ENCODE measurements around the gene SLC6A5.

SLC6A5 gene

DNA sequence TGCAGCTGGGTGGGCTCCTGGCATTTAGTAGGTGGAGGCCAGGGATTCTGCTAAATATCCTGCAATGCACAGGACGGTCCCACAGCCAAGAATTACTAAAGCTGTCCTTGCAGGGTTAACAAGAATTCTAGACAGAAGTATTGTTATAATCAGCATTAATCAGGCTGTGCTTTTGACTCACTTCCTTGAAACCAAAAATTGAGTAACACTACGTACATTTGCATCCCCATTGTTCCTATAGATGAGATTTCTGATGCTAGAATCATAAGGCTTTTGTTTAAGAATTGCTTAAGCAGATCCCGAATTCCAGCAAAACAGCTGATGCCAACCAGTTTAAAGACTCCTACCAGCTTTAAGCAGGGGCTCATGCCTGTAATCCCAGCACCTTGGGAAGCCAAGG is 11.4 kb downstream of the SLC6A5 start:
- H3K9ac ChIP-seq (ENCODE audit: low read depth, low read length), result no peak overlapping the region
- no peak overlapping the region for H3K4me3 ChIP-seq (ENCODE audit: low read length)
- no peaks in the 10 kb centered on the region for H3K9me3 ChIP-seq (ENCODE audit: insufficient read depth, low read depth, low read length)
- H3K36me3 ChIP-seq (ENCODE audit: insufficient read depth, low read depth, low read length), result no peaks in the 10 kb centered on the region
- H3K27ac ChIP-seq (ENCODE audit: low read length), result no peak overlapping the region
- H3K27me3 ChIP-seq (ENCODE audit: insufficient read depth, low read length), result peaks cover 63% of the 10 kb centered on the region
- H3K4me1 ChIP-seq (ENCODE audit: insufficient read depth, low read length), result peaks cover 10% of the 10 kb centered on the region; the same call in 1 of the 2 replicates

DNA sequence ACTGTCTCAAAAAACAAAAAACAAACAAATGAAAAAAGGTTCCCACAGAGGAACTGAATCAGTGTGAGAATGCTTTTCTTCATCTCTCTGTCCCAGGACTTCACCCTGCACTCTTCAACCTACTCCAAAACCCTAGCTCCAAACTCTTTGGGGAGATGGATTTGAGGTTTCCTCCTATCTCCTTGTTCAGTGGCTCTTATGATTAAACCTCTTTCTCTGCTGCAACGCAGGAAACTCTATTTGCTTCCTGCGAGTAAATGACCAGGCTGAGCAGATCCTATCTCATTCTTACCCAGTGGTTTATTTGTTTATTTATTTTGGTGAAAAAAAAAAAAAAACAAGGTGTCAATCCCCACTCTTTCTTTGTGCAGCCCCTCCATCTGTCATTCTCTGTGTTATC is 12.0 kb downstream of the SLC6A5 start:
- no peak overlapping the region for H3K27ac ChIP-seq (ENCODE audit: low read length)
- H3K9ac ChIP-seq (ENCODE audit: low read depth, low read length), result no peak overlapping the region
- H3K4me1 ChIP-seq (ENCODE audit: insufficient read depth, low read length), result peaks cover 10% of the 10 kb centered on the region; the same call in 1 of the 2 replicates
- H3K36me3 ChIP-seq (ENCODE audit: insufficient read depth, low read depth, low read length), result no peaks in the 10 kb centered on the region
- H3K4me3 ChIP-seq (ENCODE audit: low read length), result no peak overlapping the region
- H3K9me3 ChIP-seq (ENCODE audit: insufficient read depth, low read depth, low read length), result no peaks in the 10 kb centered on the region
- peaks cover 56% of the 10 kb centered on the region for H3K27me3 ChIP-seq (ENCODE audit: insufficient read depth, low read length)

DNA sequence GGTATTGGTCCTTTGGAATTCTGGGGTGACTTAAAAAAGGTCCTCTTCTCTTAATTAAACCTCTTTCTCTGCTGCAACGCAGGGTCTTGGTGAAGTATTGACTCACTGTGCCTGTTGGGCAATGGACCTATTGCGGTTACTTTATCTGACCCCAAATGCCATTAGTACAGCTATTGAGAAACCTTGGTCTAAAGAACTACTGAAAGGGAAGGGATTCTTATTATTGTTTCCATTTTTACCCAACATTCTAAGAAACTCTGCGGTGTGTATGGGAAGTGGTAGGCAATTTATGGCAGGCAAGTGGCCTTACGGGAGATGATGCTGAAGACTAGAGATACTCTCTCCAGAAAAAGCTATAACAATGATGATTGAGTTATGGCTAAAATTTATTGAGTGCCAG is 12.5 kb downstream of the SLC6A5 start:
- Histone ChIP-seq H3K27me3 (ENCODE audit: insufficient read depth, low read length) (peaks cover 52% of the 10 kb centered on the region), H3K4me1 (ENCODE audit: insufficient read depth, low read length) (peaks cover 10% of the 10 kb centered on the region; the same call in 1 of the 2 replicates), H3K4me3 (ENCODE audit: low read length) (no peak overlapping the region), H3K36me3 (ENCODE audit: insufficient read depth, low read depth, low read length) (no peaks in the 10 kb centered on the region), H3K9me3 (ENCODE audit: insufficient read depth, low read depth, low read length) (no peaks in the 10 kb centered on the region), H3K27ac (ENCODE audit: low read length) (no peak overlapping the region), H3K9ac (ENCODE audit: low read depth, low read length) (no peak overlapping the region)

DNA sequence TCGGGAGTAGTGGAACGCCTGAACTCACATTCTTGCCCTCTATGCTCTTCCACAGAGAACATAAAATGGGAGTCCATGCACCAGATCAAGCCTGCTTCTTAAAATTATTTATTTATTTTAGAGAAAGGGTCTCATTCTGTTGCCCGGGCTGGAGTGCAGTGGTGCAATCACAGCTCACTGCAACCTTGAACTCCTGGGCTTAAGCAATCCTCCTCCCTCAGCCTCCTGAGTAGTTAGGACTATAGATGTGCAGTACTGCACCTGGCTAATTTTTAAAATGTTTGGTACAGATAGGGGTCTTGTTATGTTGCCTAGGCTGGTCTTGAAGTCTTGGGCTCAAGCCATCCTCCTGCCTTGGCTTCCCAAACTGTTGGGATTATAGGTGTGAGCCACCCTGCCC is 13.0 kb downstream of the SLC6A5 start:
- H3K9ac ChIP-seq (ENCODE audit: low read depth, low read length), result no peak overlapping the region
- H3K27ac ChIP-seq (ENCODE audit: low read length), result no peak overlapping the region
- peaks cover 47% of the 10 kb centered on the region for H3K27me3 ChIP-seq (ENCODE audit: insufficient read depth, low read length)
- no peak overlapping the region for H3K4me3 ChIP-seq (ENCODE audit: low read length)
- no peaks in the 10 kb centered on the region for H3K36me3 ChIP-seq (ENCODE audit: insufficient read depth, low read depth, low read length)
- H3K4me1 ChIP-seq (ENCODE audit: insufficient read depth, low read length), result peaks cover 10% of the 10 kb centered on the region; the same call in 1 of the 2 replicates
- no peaks in the 10 kb centered on the region for H3K9me3 ChIP-seq (ENCODE audit: insufficient read depth, low read depth, low read length)

DNA sequence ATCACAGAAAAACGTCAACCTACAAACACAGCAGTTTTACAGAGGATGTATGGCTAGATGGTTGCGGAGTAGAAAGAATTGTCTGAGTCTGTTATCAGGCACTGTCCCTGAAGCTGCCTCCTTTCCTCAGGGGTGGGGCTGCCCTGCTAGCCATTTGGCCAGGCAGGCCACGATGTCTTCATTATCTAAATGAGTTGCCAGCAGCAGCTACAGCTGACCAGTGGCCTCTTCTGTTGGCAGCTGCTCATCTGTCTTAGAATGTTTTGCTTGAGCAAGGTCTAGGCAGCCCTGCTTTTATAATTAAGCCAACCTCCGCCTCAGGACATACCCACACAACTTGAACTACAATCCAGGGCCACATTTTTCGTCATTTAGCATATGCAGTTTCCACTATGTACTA is 17.5 kb downstream of the SLC6A5 start:
- H3K4me3 ChIP-seq (ENCODE audit: low read length), result no peak overlapping the region
- H3K27me3 ChIP-seq (ENCODE audit: insufficient read depth, low read length), result peaks cover 3% of the 10 kb centered on the region; the same call in 1 of the 2 replicates
- H3K4me1 ChIP-seq (ENCODE audit: insufficient read depth, low read length), result peaks cover 10% of the 10 kb centered on the region
- no peaks in the 10 kb centered on the region for H3K36me3 ChIP-seq (ENCODE audit: insufficient read depth, low read depth, low read length)
- H3K9me3 ChIP-seq (ENCODE audit: insufficient read depth, low read depth, low read length), result no peaks in the 10 kb centered on the region
- no peak overlapping the region for H3K27ac ChIP-seq (ENCODE audit: low read length)
- H3K9ac ChIP-seq (ENCODE audit: low read depth, low read length), result no peak overlapping the region

DNA sequence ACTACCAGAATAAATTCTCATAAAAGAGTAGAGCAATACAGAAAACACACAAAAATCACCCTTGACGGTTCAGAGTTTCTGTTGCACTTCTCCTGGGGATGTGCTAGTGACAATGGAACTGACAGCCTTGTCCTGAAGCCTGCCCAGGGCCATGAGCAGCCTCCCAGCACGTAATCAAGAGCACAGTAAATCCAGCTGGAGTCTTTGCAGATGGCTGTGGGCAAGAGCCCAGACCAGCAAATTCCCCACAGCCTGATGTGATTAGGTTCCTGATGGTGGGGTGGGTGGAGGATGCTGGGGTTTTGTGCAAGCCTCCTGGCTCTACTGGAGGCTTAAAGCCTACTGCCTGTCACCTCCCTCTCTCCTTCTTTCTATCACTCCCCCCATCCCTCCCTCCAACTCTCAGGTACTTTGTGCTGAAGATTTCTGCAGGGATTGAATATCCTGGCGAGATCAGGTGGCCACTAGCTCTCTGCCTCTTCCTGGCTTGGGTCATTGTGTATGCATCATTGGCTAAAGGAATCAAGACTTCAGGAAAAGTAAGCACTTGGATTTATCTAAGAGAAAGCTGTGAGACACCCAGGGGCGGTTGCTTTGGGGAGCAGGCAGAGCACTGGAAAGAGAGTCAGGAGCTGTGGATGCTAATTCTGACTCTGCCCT is 18.1 kb downstream of the SLC6A5 start:
- Histone ChIP-seq H3K36me3 (ENCODE audit: insufficient read depth, low read depth, low read length) (no peaks in the 10 kb centered on the region), H3K9me3 (ENCODE audit: insufficient read depth, low read depth, low read length) (no peaks in the 10 kb centered on the region), H3K27me3 (ENCODE audit: insufficient read depth, low read length) (no peaks in the 10 kb centered on the region), H3K4me1 (ENCODE audit: insufficient read depth, low read length) (peaks cover 13% of the 10 kb centered on the region), H3K9ac (ENCODE audit: low read depth, low read length) (no peak overlapping the region), H3K4me3 (ENCODE audit: low read length) (no peak overlapping the region), H3K27ac (ENCODE audit: low read length) (no peak overlapping the region)

DNA sequence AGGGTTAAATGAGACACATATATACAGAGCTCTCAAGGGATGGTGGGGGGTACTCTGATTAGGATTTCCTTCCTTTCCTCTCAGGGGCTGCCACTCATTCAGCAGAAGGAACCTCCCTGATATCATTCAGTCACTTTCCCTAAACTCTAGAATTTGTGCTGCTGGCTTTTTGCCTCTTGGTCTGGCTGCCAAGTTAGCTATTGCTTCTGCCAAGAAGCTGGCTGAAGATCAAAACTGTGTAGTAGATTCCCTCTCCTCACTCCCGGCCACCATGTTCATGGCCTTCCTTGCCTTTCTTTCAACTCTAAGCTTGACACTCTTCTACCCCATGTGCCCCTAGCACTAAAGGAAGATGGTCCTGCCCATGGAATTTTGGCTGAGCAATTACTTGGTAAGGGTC is 18.7 kb downstream of the SLC6A5 start:
- Histone ChIP-seq H3K4me3 (ENCODE audit: low read length) (no peak overlapping the region), H3K4me1 (ENCODE audit: insufficient read depth, low read length) (peaks cover 13% of the 10 kb centered on the region), H3K9ac (ENCODE audit: low read depth, low read length) (no peak overlapping the region), H3K36me3 (ENCODE audit: insufficient read depth, low read depth, low read length) (no peaks in the 10 kb centered on the region), H3K27ac (ENCODE audit: low read length) (no peak overlapping the region), H3K27me3 (ENCODE audit: insufficient read depth, low read length) (peaks cover 4% of the 10 kb centered on the region; the same call in 1 of the 2 replicates), H3K9me3 (ENCODE audit: insufficient read depth, low read depth, low read length) (no peaks in the 10 kb centered on the region)

DNA sequence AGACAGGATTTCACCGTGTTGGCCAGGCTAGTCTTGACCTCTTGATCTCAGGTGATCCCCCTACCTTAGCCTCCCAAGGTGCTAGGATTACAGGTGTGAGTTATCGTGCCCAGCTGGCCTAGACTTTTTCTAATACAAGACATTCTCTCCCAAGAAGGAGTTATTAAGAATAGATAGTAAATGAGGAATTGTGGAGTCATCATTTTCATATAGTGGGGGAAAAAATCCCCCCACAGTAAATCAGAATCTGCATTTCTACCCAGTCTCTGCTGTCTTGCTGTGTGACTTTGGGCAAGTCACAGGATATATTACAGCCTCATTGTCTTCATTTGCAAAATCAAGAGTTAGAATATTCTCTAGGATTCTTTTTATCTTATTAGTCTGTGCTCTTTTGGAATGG is 21.6 kb downstream of the SLC6A5 start:
- Histone ChIP-seq H3K4me3 (ENCODE audit: low read length) (no peak overlapping the region), H3K4me1 (ENCODE audit: insufficient read depth, low read length) (peaks cover 13% of the 10 kb centered on the region), H3K27ac (ENCODE audit: low read length) (no peak overlapping the region), H3K9ac (ENCODE audit: low read depth, low read length) (no peak overlapping the region), H3K36me3 (ENCODE audit: insufficient read depth, low read depth, low read length) (no peaks in the 10 kb centered on the region), H3K9me3 (ENCODE audit: insufficient read depth, low read depth, low read length) (no peaks in the 10 kb centered on the region), H3K27me3 (ENCODE audit: insufficient read depth, low read length) (peaks cover 4% of the 10 kb centered on the region; the same call in 1 of the 2 replicates)

DNA sequence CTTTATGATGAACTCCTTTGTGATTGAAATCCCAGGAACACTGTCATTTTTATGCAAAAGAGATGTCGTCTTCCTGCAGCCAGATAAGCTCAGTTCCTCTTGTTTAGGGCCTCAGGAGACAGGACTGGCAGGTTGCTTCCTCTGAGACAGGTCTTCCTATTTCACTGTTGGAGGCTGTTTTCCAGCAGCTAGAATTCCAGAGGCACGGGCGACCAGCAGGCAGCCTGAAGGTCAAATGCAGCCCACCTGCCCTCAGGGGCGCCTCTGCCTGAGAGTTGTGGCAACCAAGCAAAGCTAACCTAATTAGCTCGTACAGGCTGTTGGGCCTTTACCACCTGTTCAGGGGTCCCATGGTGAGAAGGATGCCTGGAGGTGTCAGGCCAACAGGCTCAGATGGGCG is 22.3 kb downstream of the SLC6A5 start:
- Histone ChIP-seq H3K9ac (ENCODE audit: low read depth, low read length) (no peak overlapping the region), H3K27ac (ENCODE audit: low read length) (no peak overlapping the region), H3K9me3 (ENCODE audit: insufficient read depth, low read depth, low read length) (no peaks in the 10 kb centered on the region), H3K36me3 (ENCODE audit: insufficient read depth, low read depth, low read length) (no peaks in the 10 kb centered on the region), H3K27me3 (ENCODE audit: insufficient read depth, low read length) (peaks cover 4% of the 10 kb centered on the region; the same call in 1 of the 2 replicates), H3K4me1 (ENCODE audit: insufficient read depth, low read length) (peaks cover 13% of the 10 kb centered on the region), H3K4me3 (ENCODE audit: low read length) (no peak overlapping the region; the same call in 1 of the 2 replicates)

DNA sequence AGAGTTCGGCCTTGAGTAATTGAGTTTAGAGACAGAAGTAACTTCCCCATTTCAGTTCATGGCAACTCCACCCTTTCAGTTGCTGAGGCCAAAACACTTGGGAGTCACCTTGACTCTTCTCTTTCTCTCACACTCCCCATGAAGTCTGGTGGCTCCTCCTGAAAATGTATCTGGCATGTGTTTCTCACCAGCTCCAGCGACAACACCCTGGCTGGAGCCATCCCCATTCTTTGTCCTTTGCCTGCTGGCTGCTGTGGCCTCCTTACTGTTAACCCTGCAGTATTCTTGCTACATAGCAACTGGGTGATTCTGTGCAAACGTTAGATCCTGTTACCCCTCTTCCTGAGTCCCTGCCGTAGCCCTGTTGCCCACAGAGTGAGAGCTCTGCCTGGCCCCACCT is 23.8 kb downstream of the SLC6A5 start:
- peaks cover 4% of the 10 kb centered on the region; the same call in 1 of the 2 replicates for H3K27me3 ChIP-seq (ENCODE audit: insufficient read depth, low read length)
- H3K36me3 ChIP-seq (ENCODE audit: insufficient read depth, low read depth, low read length), result no peaks in the 10 kb centered on the region
- H3K4me3 ChIP-seq (ENCODE audit: low read length), result no peak overlapping the region
- H3K4me1 ChIP-seq (ENCODE audit: insufficient read depth, low read length), result peaks cover 13% of the 10 kb centered on the region
- H3K9me3 ChIP-seq (ENCODE audit: insufficient read depth, low read depth, low read length), result no peaks in the 10 kb centered on the region
- no peak overlapping the region for H3K27ac ChIP-seq (ENCODE audit: low read length)
- H3K9ac ChIP-seq (ENCODE audit: low read depth, low read length), result no peak overlapping the region

DNA sequence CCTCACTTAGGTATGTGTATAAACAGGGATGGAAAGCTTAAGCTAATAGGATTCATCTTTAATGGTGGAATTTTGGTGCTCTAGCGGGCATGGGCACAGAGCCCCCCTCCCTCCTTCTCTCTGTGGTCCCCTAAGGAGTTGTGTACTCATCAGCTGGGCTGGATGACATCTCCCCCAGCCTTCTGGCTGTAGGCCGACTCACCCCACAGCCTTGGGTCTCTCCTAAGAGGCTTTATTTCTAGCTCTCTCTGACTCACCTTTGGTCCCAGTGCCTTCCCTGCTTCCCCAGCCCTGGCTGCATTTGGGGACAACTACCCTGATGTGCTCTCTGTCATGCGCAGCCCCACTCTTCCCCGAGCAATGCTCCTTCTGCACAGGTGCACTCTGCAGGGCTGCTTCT is 26.9 kb downstream of the SLC6A5 start:
- H3K9me3 ChIP-seq (ENCODE audit: insufficient read depth, low read depth, low read length), result no peaks in the 10 kb centered on the region
- H3K27ac ChIP-seq (ENCODE audit: low read length), result no peak overlapping the region
- no peak overlapping the region for H3K9ac ChIP-seq (ENCODE audit: low read depth, low read length)
- no peak overlapping the region for H3K4me3 ChIP-seq (ENCODE audit: low read length)
- no peaks in the 10 kb centered on the region for H3K36me3 ChIP-seq (ENCODE audit: insufficient read depth, low read depth, low read length)
- peaks cover 9% of the 10 kb centered on the region for H3K4me1 ChIP-seq (ENCODE audit: insufficient read depth, low read length)
- H3K27me3 ChIP-seq (ENCODE audit: insufficient read depth, low read length), result peaks cover 4% of the 10 kb centered on the region; the same call in 1 of the 2 replicates

DNA sequence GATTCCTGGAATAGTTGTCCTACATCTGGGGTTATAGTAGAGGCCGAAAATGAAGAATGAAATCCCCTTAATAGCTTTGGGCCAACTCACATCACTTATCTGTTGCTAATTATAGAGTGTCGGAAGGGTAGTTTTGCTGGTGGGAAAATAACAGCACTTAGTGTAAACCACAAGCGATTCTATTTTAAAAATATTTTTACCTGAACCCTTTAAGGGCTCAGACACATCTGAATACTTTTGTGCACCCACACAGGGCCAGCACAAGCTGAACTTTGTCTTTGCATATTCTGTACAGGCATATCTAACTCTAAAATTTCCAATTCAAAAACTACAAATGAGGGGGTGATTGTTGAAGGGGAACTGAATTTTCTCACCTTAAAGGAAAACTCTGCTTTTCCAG is 27.6 kb downstream of the SLC6A5 start:
- no peaks in the 10 kb centered on the region for H3K9me3 ChIP-seq (ENCODE audit: insufficient read depth, low read depth, low read length)
- peaks cover 4% of the 10 kb centered on the region; the same call in 1 of the 2 replicates for H3K27me3 ChIP-seq (ENCODE audit: insufficient read depth, low read length)
- peaks cover 1% of the 10 kb centered on the region; the same call in 1 of the 2 replicates for H3K4me1 ChIP-seq (ENCODE audit: insufficient read depth, low read length)
- H3K4me3 ChIP-seq (ENCODE audit: low read length), result no peak overlapping the region
- no peak overlapping the region for H3K9ac ChIP-seq (ENCODE audit: low read depth, low read length)
- no peaks in the 10 kb centered on the region for H3K36me3 ChIP-seq (ENCODE audit: insufficient read depth, low read depth, low read length)
- H3K27ac ChIP-seq (ENCODE audit: low read length), result no peak overlapping the region
